ENCODE results near the gene TCF7L1.

TCF7L1 gene

DNA sequence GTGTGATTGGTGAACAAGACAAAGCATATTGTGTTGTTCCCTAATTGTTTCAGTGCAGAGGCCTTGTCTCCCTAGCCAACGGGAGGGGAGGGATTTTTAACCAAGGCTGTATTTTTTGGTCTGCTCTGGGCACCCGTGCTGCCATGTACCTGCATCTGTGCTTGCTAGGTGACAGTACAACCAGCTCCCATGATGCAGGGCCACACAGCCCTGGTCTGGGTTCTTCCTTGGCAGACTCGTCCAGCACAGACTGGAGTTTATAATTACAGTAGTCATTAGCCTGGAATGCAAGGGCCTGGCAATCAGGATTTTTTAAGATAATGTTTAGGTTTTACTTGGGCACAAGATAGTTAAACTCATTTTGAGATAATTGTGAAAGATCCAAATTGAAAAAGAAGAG, 36.4 kb downstream of the TCF7L1 start:
- Histone ChIP-seq H3K4me1 (ENCODE audit: control extremely low read depth in 1 of 4, control insufficient read depth in 4 of 4, insufficient read depth in 4 of 4, low read length in 3 of 4) (no peaks in the 10 kb centered on the region), H3K36me3 (ENCODE audit: control insufficient read depth in 4 of 4, insufficient read depth in 4 of 4, low read length in 3 of 4) (no peaks in the 10 kb centered on the region), H3K4me3 (ENCODE audit: control insufficient read depth in 1 of 7, extremely low read depth in 1 of 7, insufficient read depth in 4 of 7, low read depth in 2 of 7, low read length in 6 of 7) (no peak overlapping the region), H3K9me3 (ENCODE audit: control extremely low read depth in 1 of 5, control insufficient read depth in 4 of 5, insufficient read depth in 2 of 5, low read depth in 1 of 5, low read length in 4 of 5) (no peaks in the 10 kb centered on the region), H3K27me3 (replicated peaks in 2 of 5; ENCODE audit: control insufficient read depth in 4 of 5, insufficient read depth in 5 of 5, low read length in 4 of 5) (peaks cover 0 to 3% (median 0%) of the 10 kb centered on the region in 5 experiments), H3K27ac (ENCODE audit: insufficient read depth in 1 of 2, low read depth in 1 of 2, low read length in 2 of 2, poor library complexity in 1 of 2, severe bottlenecking in 2 of 2) (no peak overlapping the region)
- WGBS (ENCODE audit: insufficient coverage), result 100% methylated on average over 3 of the region's 3 CpGs
- ChIA-PET POLR2A (no interaction called here), CTCF (no interaction called here)
- no peak for DNase-seq

DNA sequence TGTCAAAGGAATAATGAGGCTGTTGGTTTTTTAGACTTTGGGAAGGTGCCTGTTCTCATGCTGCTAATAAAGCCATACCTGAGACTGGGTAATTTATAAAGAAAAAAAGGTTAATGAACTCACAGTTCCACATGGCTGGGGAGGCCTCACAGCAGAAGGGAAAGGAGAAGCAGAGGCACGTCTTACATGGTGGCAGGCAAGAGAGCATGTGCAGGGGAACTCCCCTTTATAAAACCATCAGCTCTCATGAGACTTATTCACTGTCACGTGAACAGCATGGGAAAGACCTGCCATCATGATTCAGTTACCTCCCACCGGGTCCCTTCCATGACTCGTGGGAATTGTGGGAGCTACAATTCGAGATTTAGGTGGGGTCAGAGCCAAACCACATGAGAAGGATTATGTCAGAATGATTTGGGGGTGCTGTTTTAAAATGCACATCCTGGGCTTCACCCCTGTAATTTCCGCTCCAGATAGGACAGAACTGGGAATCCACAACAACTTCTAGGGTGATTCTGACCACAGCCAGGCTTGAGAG, 37.8 kb downstream of the TCF7L1 start:
- H3K4me1 ChIP-seq (ENCODE audit: control extremely low read depth in 1 of 4, control insufficient read depth in 4 of 4, insufficient read depth in 4 of 4, low read length in 3 of 4), result no peaks in the 10 kb centered on the region
- peaks cover 0 to 3% (median 0%) of the 10 kb centered on the region in 5 experiments for H3K27me3 ChIP-seq (replicated peaks in 2 of 5; ENCODE audit: control insufficient read depth in 4 of 5, insufficient read depth in 5 of 5, low read length in 4 of 5)
- DNase-seq, result no peak
- ChIA-PET CTCF (no interaction called here), POLR2A (no interaction called here)
- no peaks in the 10 kb centered on the region for H3K9me3 ChIP-seq (ENCODE audit: control extremely low read depth in 1 of 5, control insufficient read depth in 4 of 5, insufficient read depth in 2 of 5, low read depth in 1 of 5, low read length in 4 of 5)
- no peak overlapping the region for H3K4me3 ChIP-seq (ENCODE audit: control insufficient read depth in 1 of 7, extremely low read depth in 1 of 7, insufficient read depth in 4 of 7, low read depth in 2 of 7, low read length in 6 of 7)
- H3K36me3 ChIP-seq (ENCODE audit: control insufficient read depth in 4 of 4, insufficient read depth in 4 of 4, low read length in 3 of 4), result no peaks in the 10 kb centered on the region
- WGBS (ENCODE audit: insufficient coverage), result 94% methylated on average over 6 of the region's 6 CpGs
- no peak overlapping the region for H3K27ac ChIP-seq (ENCODE audit: insufficient read depth in 1 of 2, low read depth in 1 of 2, low read length in 2 of 2, poor library complexity in 1 of 2, severe bottlenecking in 2 of 2)

DNA sequence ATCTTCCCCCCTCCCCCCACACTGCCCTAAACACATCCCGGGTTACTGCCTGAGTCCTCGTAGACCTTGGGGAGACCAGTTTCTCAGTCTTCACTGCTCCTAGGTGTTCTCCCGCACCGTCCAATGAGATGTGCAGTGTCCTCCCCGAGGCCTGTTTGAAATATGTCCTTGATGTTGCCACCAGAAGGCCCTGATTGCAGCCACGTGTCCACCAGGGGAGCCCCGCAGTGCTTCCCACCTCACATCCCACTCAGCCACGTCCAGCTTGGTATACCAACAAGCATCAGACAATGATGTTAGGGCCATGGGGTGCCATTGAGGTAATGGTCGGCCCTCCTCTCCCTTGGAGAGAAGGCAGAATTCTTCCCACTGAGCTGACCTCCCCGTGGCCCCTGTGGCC, 38.7 kb downstream of the TCF7L1 start:
- H3K27ac ChIP-seq (ENCODE audit: insufficient read depth in 1 of 2, low read depth in 1 of 2, low read length in 2 of 2, poor library complexity in 1 of 2, severe bottlenecking in 2 of 2), result no peak overlapping the region
- H3K4me1 ChIP-seq (ENCODE audit: control extremely low read depth in 1 of 4, control insufficient read depth in 4 of 4, insufficient read depth in 4 of 4, low read length in 3 of 4), result no peaks in the 10 kb centered on the region
- H3K9me3 ChIP-seq (ENCODE audit: control extremely low read depth in 1 of 5, control insufficient read depth in 4 of 5, insufficient read depth in 2 of 5, low read depth in 1 of 5, low read length in 4 of 5), result no peaks in the 10 kb centered on the region
- H3K36me3 ChIP-seq (ENCODE audit: control insufficient read depth in 4 of 4, insufficient read depth in 4 of 4, low read length in 3 of 4), result no peaks in the 10 kb centered on the region
- POLR2A ChIA-PET, result no interaction called here
- H3K4me3 ChIP-seq (ENCODE audit: control insufficient read depth in 1 of 7, extremely low read depth in 1 of 7, insufficient read depth in 4 of 7, low read depth in 2 of 7, low read length in 6 of 7), result no peak overlapping the region
- peaks cover 0 to 3% (median 0%) of the 10 kb centered on the region in 5 experiments for H3K27me3 ChIP-seq (replicated peaks in 2 of 5; ENCODE audit: control insufficient read depth in 4 of 5, insufficient read depth in 5 of 5, low read length in 4 of 5)
- CTCF ChIA-PET, result no interaction called here
- WGBS (ENCODE audit: insufficient coverage), result 98% methylated on average over 9 of the region's 10 CpGs
- DNase-seq, result no peak

DNA sequence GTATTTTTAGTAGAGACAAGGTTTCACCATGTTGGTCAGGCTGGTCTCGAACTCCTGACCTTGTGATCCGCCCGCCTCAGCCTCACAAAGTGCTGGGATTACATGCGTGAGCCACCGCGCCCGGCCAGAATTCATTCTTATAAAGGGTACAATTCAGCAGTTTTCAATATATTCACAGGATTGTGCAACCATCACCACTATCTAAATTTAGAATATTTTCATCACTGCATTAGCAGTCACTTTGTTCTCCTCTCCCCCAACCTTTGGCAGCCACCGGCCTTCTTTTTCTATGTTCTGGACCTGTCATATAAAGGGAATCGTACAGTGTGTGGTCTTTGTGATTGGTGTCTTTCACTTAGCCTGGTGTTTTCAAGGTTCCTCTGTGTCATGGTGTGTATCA, 40.7 kb downstream of the TCF7L1 start:
- CTCF ChIA-PET, result no interaction called here
- POLR2A ChIA-PET, result no interaction called here
- DNase-seq, result no peak
- no peaks in the 10 kb centered on the region for H3K4me1 ChIP-seq (ENCODE audit: control extremely low read depth in 1 of 4, control insufficient read depth in 4 of 4, insufficient read depth in 4 of 4, low read length in 3 of 4)
- no peak overlapping the region for H3K27ac ChIP-seq (ENCODE audit: insufficient read depth in 1 of 2, low read depth in 1 of 2, low read length in 2 of 2, poor library complexity in 1 of 2, severe bottlenecking in 2 of 2)
- 100% methylated on average over 6 of the region's 9 CpGs for WGBS (ENCODE audit: insufficient coverage)
- H3K36me3 ChIP-seq (ENCODE audit: control insufficient read depth in 4 of 4, insufficient read depth in 4 of 4, low read length in 3 of 4), result no peaks in the 10 kb centered on the region
- no peaks in the 10 kb centered on the region for H3K9me3 ChIP-seq (ENCODE audit: control extremely low read depth in 1 of 5, control insufficient read depth in 4 of 5, insufficient read depth in 2 of 5, low read depth in 1 of 5, low read length in 4 of 5)
- H3K27me3 ChIP-seq (replicated peaks in 2 of 5; ENCODE audit: control insufficient read depth in 4 of 5, insufficient read depth in 5 of 5, low read length in 4 of 5), result peaks cover 0 to 3% (median 0%) of the 10 kb centered on the region in 5 experiments
- H3K4me3 ChIP-seq (ENCODE audit: control insufficient read depth in 1 of 7, extremely low read depth in 1 of 7, insufficient read depth in 4 of 7, low read depth in 2 of 7, low read length in 6 of 7), result no peak overlapping the region

DNA sequence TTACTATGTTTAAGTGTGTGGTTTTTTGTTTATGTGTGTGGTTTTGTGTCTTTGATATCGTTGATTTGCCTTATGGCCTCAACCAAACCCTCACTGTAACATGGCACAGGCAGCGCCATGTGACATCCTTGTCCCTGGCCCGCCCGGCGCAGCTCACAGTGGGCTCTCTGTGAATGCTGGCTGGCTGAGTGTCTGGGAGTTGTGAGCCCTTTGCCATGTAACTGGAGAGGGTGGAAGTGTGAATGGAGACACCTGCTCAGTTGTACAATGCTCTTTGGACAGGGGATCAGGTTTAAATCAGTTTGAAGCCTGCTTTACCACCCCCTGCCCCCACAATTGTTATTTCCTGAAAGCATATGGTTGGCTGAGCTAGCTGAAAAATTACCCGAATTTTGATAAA, 41.8 kb downstream of the TCF7L1 start:
- Histone ChIP-seq H3K9me3 (ENCODE audit: control extremely low read depth in 1 of 5, control insufficient read depth in 4 of 5, insufficient read depth in 2 of 5, low read depth in 1 of 5, low read length in 4 of 5) (no peaks in the 10 kb centered on the region), H3K36me3 (ENCODE audit: control insufficient read depth in 4 of 4, insufficient read depth in 4 of 4, low read length in 3 of 4) (no peaks in the 10 kb centered on the region), H3K27me3 (replicated peaks in 2 of 5; ENCODE audit: control insufficient read depth in 4 of 5, insufficient read depth in 5 of 5, low read length in 4 of 5) (peaks cover 0 to 5% (median 0%) of the 10 kb centered on the region in 5 experiments), H3K27ac (ENCODE audit: insufficient read depth in 1 of 2, low read depth in 1 of 2, low read length in 2 of 2, poor library complexity in 1 of 2, severe bottlenecking in 2 of 2) (no peak overlapping the region), H3K4me3 (ENCODE audit: control insufficient read depth in 1 of 7, extremely low read depth in 1 of 7, insufficient read depth in 4 of 7, low read depth in 2 of 7, low read length in 6 of 7) (no peak overlapping the region), H3K4me1 (ENCODE audit: control extremely low read depth in 1 of 4, control insufficient read depth in 4 of 4, insufficient read depth in 4 of 4, low read length in 3 of 4) (no peaks in the 10 kb centered on the region)
- DNase-seq, result no peak
- ChIA-PET POLR2A (no interaction called here), CTCF (interaction anchor here (0.6 kb wide), 1 partner anchor 571 kb away, joined by 4 read pairs; no protein-coding TSS in a partner anchor)
- WGBS (ENCODE audit: insufficient coverage), result 100% methylated on average over 1 of the region's 6 CpGs

DNA sequence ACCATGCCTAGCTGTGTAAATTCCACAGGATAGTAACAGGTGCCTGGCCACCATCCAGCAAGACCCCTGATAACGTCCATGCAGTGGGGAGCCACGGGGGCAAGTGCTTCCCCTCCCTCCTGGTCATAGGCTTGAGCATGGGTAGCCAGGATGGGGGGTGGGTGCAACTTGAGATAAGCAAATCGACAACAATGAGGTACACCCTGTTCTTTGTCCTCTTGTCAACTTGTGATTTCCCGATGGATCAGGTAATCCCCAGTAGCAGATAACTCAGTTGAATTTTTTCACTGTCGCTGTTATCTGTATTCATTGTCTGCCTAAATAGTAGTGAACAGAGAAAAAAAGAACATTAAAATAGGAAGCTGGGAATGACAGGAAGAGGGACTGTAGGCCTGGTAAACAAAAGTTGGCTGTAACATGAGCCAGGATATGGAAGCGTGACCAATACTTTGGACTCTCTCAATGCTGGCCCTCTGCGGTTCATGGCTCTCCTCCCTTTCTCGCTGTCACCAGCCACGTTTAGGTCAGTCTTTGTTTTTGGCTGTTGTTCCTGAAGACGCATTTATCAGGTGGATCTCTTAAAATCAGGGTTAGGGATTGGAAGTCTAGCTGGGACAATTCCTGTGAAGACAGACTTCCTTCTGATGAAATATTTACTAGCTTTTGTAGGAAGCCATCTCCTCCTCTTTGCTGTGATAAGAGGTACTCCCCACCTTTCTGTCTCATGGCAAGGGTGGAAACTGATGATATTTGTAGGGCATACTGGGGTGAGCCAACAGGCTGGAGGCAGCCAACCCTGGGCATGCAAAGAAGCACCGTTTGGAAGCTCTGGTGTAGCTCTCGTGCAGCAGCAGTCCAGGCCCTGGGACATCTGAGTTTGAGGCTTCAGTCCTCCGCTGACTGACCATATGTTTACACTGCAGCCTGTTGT, 42.4 kb downstream of the TCF7L1 start:
- CTCF ChIA-PET, result interaction anchor here (0.6 kb wide), 2 partner anchors 101 to 572 kb away, joined by 3 to 4 read pairs; no protein-coding TSS in a partner anchor
- Histone ChIP-seq H3K36me3 (ENCODE audit: control insufficient read depth in 4 of 4, insufficient read depth in 4 of 4, low read length in 3 of 4) (no peaks in the 10 kb centered on the region), H3K4me3 (ENCODE audit: control insufficient read depth in 1 of 7, extremely low read depth in 1 of 7, insufficient read depth in 4 of 7, low read depth in 2 of 7, low read length in 6 of 7) (no peak overlapping the region), H3K4me1 (ENCODE audit: control extremely low read depth in 1 of 4, control insufficient read depth in 4 of 4, insufficient read depth in 4 of 4, low read length in 3 of 4) (no peaks in the 10 kb centered on the region), H3K9me3 (ENCODE audit: control extremely low read depth in 1 of 5, control insufficient read depth in 4 of 5, insufficient read depth in 2 of 5, low read depth in 1 of 5, low read length in 4 of 5) (no peaks in the 10 kb centered on the region), H3K27ac (ENCODE audit: insufficient read depth in 1 of 2, low read depth in 1 of 2, low read length in 2 of 2, poor library complexity in 1 of 2, severe bottlenecking in 2 of 2) (no peak overlapping the region), H3K27me3 (replicated peaks in 2 of 5; ENCODE audit: control insufficient read depth in 4 of 5, insufficient read depth in 5 of 5, low read length in 4 of 5) (peaks cover 0 to 5% (median 0%) of the 10 kb centered on the region in 5 experiments)
- no peak for DNase-seq
- POLR2A ChIA-PET, result no interaction called here
- WGBS (ENCODE audit: insufficient coverage), result 88% methylated on average over 13 of the region's 13 CpGs

Measured in common myeloid progenitor, CD34-positive (primary cell).